ENCODE measurements around the gene CCR4. TPM values are rescaled to one million over a fixed set of nuclear protein-coding genes. Genes with fewer than 3 reads are reported as not detected.
"Not testable (repeated sequence)": the region's sequence is repeated elsewhere in the genome, so short reads cannot be mapped to it uniquely, and the experiment has no call there.

CCR4 gene
- total and polyA plus RNA-seq, 10 of the 15 experiments (the other 5 are each of a cell fraction or from before 2014, with no cell fraction given), result 0.41 to 12.4 (median 5.3) TPM

DNA sequence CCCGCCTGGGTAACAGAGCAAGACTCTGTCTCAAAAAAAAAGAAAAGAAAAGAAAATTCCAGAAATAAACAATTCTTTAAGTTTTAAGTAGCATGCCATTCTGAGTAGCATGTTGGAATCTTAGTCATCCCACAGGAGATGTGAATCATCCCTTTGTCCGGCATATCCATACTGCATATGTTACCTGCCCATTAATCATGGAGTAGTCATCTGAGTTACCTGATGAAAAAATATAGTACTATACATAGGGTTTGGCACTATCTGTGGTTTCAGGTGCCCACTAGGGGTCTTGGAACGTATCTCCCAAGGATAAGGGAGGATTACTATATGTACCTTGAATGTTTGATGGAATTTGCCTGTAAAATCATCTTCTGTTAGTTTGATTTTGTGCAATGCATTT is 6.3 kb upstream of the CCR4 start (continued):
- TF ChIP-seq NKRF (conservative IDR thresholded peaks at IDR 0.05), result no peak
- no peak for TF ChIP-seq ELK1 (IDR thresholded peaks at IDR 0.05; ENCODE audit: low read depth, low read length)
- TF ChIP-seq TAF1 (IDR thresholded peaks at IDR 0.05; ENCODE audit: borderline replicate concordance, low read depth, low read length), result no peak
- TF ChIP-seq CBX3 (IDR thresholded peaks at IDR 0.05; ENCODE audit: borderline replicate concordance, low read depth), result no peak

- H3K36me3 ChIP-seq (ENCODE audit: control insufficient read depth in 2 of 2, insufficient read depth in 2 of 2, low read length in 1 of 2); POLR2A ChIA-PET; DNase-seq (ENCODE audit: low read depth, low spot score); H3K9me3 ChIP-seq (replicated peaks; ENCODE audit: control insufficient read depth, insufficient read depth, low read length); H3K4me2 ChIP-seq (ENCODE audit: control insufficient read depth, insufficient read depth); H3K9ac ChIP-seq (ENCODE audit: control insufficient read depth, insufficient read depth, low read length); ATAC-seq; H3K27me3 ChIP-seq (replicated peaks in 1 of 2; ENCODE audit: control insufficient read depth in 2 of 2, insufficient read depth in 2 of 2, low read length in 1 of 2); H3K4me1 ChIP-seq (ENCODE audit: control insufficient read depth, insufficient read depth, low read length); H2AFZ ChIP-seq (ENCODE audit: control insufficient read depth, low read depth, low read length); H4K20me1 ChIP-seq (ENCODE audit: control insufficient read depth, insufficient read depth); FAIRE-seq; in situ Hi-C loops (cut with MboI); H3K79me2 ChIP-seq (ENCODE audit: control insufficient read depth, insufficient read depth, low read length); SMC1A ChIA-PET (ENCODE audit: uncharacterized antibody, unreplicated experiment); H3K27ac ChIP-seq (ENCODE audit: control insufficient read depth, insufficient read depth); H3K4me3 ChIP-seq; BruUV-seq (replicated peaks): not testable (repeated sequence)
- RAD21 ChIA-PET (ENCODE audit: unreplicated experiment), result interaction anchor here (6.2 kb wide), 1 partner anchor 128 kb away, joined by 67 read pairs; no protein-coding TSS in a partner anchor
- CTCF ChIA-PET, result interaction anchor here (1.0 to 7.7 kb wide), 2 partner anchors 126 to 841 kb away, joined by 3 to 182 read pairs; no protein-coding TSS in a partner anchor
- intact Hi-C loops (cut with micrococcal nuclease; ENCODE audit: unreplicated experiment), result loop anchor here (5.0 kb wide), 1 partner anchor 182 kb away; no protein-coding TSS in a partner anchor
- WGBS (ENCODE audit: insufficient coverage, insufficient replicate concordance, low lambda C conversion rate, missing lambda C conversion rate), result 90% methylated on average over 12 of the region's 12 CpGs
These were observed 5.8 kb upstream of the CCR4 start for GRCh38 chr3:32945598-32945997.

Measured in GM12878 (cell line).